Measurements from ENCODE around the gene MEAK7.

Gene MEAK7

GRCh38 chr16:84496991-84497390 lies 7.5 kb downstream of the MEAK7 start:
- no peak for TF ChIP-seq ZFX (IDR thresholded peaks at IDR 0.05; ENCODE audit: borderline replicate concordance)
- no peak for TF ChIP-seq CTCF (IDR thresholded peaks at IDR 0.05)
- H3K27ac ChIP-seq, result no peak overlapping the region

- no peak overlapping the region for H3K27ac ChIP-seq
- no peak for TF ChIP-seq ZFX (IDR thresholded peaks at IDR 0.05; ENCODE audit: borderline replicate concordance)
- no peak for TF ChIP-seq CTCF (IDR thresholded peaks at IDR 0.05)
These were observed 9.0 kb downstream of the MEAK7 start for GRCh38 chr16:84495506-84495905.

DNA sequence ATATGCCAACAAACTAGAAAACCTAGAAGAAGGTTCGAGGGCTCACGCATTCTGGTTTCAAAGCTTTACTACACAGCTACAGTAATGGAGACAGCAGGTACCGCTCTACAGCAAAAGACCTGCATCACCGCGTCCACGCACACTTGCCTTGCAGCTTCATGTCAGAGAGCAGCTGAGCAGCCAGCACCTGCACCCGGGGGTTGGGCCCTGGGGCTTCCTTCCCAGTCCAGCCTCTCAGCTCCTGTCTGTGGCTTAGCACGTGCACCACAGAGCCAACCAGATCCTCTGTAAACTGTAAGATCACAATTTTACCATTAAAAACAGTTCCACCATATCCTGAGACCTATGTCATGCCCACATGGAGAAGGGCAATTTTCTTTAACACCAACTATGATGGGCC lies 15.3 kb downstream of the MEAK7 start:
- no peak for TF ChIP-seq CTCF (IDR thresholded peaks at IDR 0.05)
- no peak for TF ChIP-seq ZFX (IDR thresholded peaks at IDR 0.05; ENCODE audit: borderline replicate concordance)

GRCh38 chr16:84487358-84487757 lies 17.1 kb downstream of the MEAK7 start:
- TF ChIP-seq ZFX (IDR thresholded peaks at IDR 0.05; ENCODE audit: borderline replicate concordance), result no peak
- no peak overlapping the region for H3K27ac ChIP-seq

More for the DNA sequence above, 15.3 kb downstream of the MEAK7 start:
- H3K27ac ChIP-seq, result no peak overlapping the region

GRCh38 chr16:84486551-84487235 lies 17.8 kb downstream of the MEAK7 start:
- TF ChIP-seq CTCF (IDR thresholded peaks at IDR 0.05) (no peak), ZFX (IDR thresholded peaks at IDR 0.05; ENCODE audit: borderline replicate concordance) (no peak)
- no peak overlapping the region for H3K27ac ChIP-seq

- no peak overlapping the region for H3K27ac ChIP-seq
- TF ChIP-seq CTCF (IDR thresholded peaks at IDR 0.05) (no peak), ZFX (IDR thresholded peaks at IDR 0.05; ENCODE audit: borderline replicate concordance) (no peak)
These were observed 18.3 kb downstream of the MEAK7 start for GRCh38 chr16:84486126-84486525.

- no peak overlapping the region for H3K27ac ChIP-seq
- no peak for TF ChIP-seq ZFX (IDR thresholded peaks at IDR 0.05; ENCODE audit: borderline replicate concordance)
- no peak for TF ChIP-seq CTCF (IDR thresholded peaks at IDR 0.05)
These were observed 19.0 kb downstream of the MEAK7 start for GRCh38 chr16:84485255-84486010.
